ENCODE data around the gene ZNF771.

DNA sequence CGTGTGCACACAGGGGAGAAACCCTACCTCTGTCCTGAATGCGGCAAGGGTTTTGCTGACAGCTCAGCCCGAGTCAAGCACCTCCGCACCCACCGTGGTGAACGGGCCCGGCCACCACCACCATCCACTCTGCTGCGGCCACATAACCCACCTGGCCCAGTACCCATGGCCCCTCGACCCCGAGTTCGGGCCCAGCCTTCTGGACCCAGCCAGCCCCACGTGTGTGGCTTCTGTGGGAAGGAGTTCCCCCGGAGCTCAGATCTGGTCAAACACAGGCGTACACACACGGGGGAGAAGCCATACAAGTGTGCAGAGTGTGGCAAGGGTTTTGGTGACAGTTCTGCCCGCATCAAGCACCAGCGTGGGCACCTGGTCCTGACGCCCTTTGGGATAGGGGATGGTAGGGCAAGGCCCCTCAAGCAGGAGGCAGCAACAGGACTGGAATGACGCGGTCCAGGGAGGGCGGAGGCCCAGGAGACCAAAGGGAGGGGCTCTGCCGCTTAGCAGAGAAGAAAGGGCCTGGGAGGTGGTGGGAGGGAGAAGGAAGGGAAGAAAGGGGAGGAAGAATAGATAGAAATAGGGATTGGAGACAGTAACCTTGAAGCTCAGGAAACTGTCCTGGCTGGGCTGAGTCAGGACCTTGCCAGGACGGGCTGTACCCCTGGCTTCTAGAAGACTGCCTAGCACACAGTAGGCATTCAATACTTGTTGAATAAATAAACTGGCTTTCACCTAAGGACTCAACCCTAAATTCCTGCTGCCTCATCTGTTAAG is 8.6 kb upstream of the ZNF771 start:
- TF ChIP-seq POLR2AphosphoS5 (IDR thresholded peaks at IDR 0.05) = no peak
- TF ChIP-seq, protein P1, sequence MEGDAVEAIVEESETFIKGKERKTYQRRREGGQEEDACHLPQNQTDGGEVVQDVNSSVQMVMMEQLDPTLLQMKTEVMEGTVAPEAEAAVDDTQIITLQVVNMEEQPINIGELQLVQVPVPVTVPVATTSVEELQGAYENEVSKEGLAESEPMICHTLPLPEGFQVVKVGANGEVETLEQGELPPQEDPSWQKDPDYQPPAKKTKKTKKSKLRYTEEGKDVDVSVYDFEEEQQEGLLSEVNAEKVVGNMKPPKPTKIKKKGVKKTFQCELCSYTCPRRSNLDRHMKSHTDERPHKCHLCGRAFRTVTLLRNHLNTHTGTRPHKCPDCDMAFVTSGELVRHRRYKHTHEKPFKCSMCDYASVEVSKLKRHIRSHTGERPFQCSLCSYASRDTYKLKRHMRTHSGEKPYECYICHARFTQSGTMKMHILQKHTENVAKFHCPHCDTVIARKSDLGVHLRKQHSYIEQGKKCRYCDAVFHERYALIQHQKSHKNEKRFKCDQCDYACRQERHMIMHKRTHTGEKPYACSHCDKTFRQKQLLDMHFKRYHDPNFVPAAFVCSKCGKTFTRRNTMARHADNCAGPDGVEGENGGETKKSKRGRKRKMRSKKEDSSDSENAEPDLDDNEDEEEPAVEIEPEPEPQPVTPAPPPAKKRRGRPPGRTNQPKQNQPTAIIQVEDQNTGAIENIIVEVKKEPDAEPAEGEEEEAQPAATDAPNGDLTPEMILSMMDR (IDR thresholded peaks at IDR 0.05) = no peak
- no peak for TF ChIP-seq POLR2A (IDR thresholded peaks at IDR 0.05)
